PC-3 (cell line): ENCODE data around the gene ZBTB12.

Experiments
- EZH2 ChIP-seq: fragments of 300-600 bp; sonication (generic); IDR thresholded peaks from one replicate; pipeline ENCODE4 v1.6.1; 2017; ENCODE audit warnings: antibody characterized with exemption, mild to moderate bottlenecking, low read length; ENCODE audit not compliant: unreplicated experiment
- TF ChIP-seq, protein P1 (sequence below): fragments of 300-600 bp; sonication (generic); conservative IDR thresholded peaks from 2 replicates; pipeline ENCODE4 v1.5.1; 2017; ENCODE audit warnings: antibody characterized with exemption, low read depth, mild to moderate bottlenecking, low read length

DNA sequence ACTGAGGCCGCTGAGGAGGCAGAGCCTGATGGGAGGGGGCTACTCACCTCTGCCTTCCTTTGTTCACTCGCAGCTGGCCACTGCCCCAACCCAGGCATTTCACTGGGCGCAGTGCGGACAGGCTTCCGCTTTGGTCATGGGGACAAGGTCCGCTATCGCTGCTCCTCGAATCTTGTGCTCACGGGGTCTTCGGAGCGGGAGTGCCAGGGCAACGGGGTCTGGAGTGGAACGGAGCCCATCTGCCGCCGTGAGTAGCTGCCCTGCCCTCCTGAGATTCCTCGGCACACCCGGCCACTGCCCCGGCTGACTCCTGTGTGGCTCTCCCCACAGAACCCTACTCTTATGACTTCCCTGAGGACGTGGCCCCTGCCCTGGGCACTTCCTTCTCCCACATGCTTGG lies 31.7 kb upstream of the ZBTB12 start:
- TF ChIP-seq, protein P1, sequence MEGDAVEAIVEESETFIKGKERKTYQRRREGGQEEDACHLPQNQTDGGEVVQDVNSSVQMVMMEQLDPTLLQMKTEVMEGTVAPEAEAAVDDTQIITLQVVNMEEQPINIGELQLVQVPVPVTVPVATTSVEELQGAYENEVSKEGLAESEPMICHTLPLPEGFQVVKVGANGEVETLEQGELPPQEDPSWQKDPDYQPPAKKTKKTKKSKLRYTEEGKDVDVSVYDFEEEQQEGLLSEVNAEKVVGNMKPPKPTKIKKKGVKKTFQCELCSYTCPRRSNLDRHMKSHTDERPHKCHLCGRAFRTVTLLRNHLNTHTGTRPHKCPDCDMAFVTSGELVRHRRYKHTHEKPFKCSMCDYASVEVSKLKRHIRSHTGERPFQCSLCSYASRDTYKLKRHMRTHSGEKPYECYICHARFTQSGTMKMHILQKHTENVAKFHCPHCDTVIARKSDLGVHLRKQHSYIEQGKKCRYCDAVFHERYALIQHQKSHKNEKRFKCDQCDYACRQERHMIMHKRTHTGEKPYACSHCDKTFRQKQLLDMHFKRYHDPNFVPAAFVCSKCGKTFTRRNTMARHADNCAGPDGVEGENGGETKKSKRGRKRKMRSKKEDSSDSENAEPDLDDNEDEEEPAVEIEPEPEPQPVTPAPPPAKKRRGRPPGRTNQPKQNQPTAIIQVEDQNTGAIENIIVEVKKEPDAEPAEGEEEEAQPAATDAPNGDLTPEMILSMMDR, result no peak
- no peak for TF ChIP-seq EZH2
